GM18517 (cell line): Measurements from ENCODE around the gene KBTBD2.
"Not testable (repeated sequence)": the region's sequence is repeated elsewhere in the genome, so short reads cannot be mapped to it uniquely, and the experiment has no call there.

ENCODE experiments used
- ATAC-seq: cut with Tn5 transposase; IDR thresholded peaks from one replicate; pipeline ENCODE4 v1.9.1; 2021; ENCODE audit warnings: mild to moderate bottlenecking, moderate library complexity; ENCODE audit not compliant: unreplicated experiment

KBTBD2 gene

GRCh38 chr7:32891043-32891799 is at the start of gene KBTBD2:
Gene KBTBD2, minus strand, starts transcription at chr7:32891760. Its CDS starts 12,156 bp downstream, at chr7:32879604.
- peak; percentile 47 for ATAC-seq

GRCh38 chr7:32941181-32941580 is 49.6 kb upstream of the KBTBD2 start:
- no peak for ATAC-seq

GRCh38 chr7:32937344-32938174 is 46.0 kb upstream of the KBTBD2 start:
- no peak for ATAC-seq

GRCh38 chr7:32936689-32937088 is 45.1 kb upstream of the KBTBD2 start:
- no peak for ATAC-seq

- no peak for ATAC-seq
These were observed 44.0 kb upstream of the KBTBD2 start for GRCh38 chr7:32935558-32935957.

- ATAC-seq = no peak
These were observed 38.8 kb upstream of the KBTBD2 start for GRCh38 chr7:32930378-32930777.

- no peak for ATAC-seq
These were observed 38.0 kb upstream of the KBTBD2 start for GRCh38 chr7:32929430-32930143.

- no peak for ATAC-seq
These were observed 37.3 kb upstream of the KBTBD2 start for GRCh38 chr7:32928785-32929298.

GRCh38 chr7:32921896-32922295 is 30.3 kb upstream of the KBTBD2 start:
- no peak for ATAC-seq

GRCh38 chr7:32916994-32917393 is 25.4 kb upstream of the KBTBD2 start:
- ATAC-seq = not testable (repeated sequence)

GRCh38 chr7:32916006-32916405 is 24.4 kb upstream of the KBTBD2 start:
- no peak for ATAC-seq

GRCh38 chr7:32915041-32915536 is 23.5 kb upstream of the KBTBD2 start:
- no peak for ATAC-seq

GRCh38 chr7:32914184-32914583 is 22.6 kb upstream of the KBTBD2 start:
- ATAC-seq = no peak

- ATAC-seq = no peak
These were observed 18.6 kb upstream of the KBTBD2 start for GRCh38 chr7:32910195-32910594.

GRCh38 chr7:32905175-32905662 is 13.7 kb upstream of the KBTBD2 start:
- peak; percentile 67 for ATAC-seq

- no peak for ATAC-seq
These were observed 10.1 kb upstream of the KBTBD2 start for GRCh38 chr7:32901629-32902028.

- ATAC-seq = no peak
These were observed 9.0 kb upstream of the KBTBD2 start for GRCh38 chr7:32900433-32900995.

- not testable (repeated sequence) for ATAC-seq
These were observed 5.8 kb upstream of the KBTBD2 start for GRCh38 chr7:32897376-32897775.

GRCh38 chr7:32896564-32897347 is 5.2 kb upstream of the KBTBD2 start:
- ATAC-seq = no peak

- no peak for ATAC-seq
These were observed 2.6 kb upstream of the KBTBD2 start for GRCh38 chr7:32894171-32894570.
